ENCODE measurements around the gene PPP2R2B. TPM values are rescaled to one million over a fixed set of nuclear protein-coding genes. Genes with fewer than 3 reads are reported as not detected.

The PPP2R2B gene
- total and polyA plus RNA-seq, 4 donors = 0.15 to 1.2 (median 0.55) TPM

DNA sequence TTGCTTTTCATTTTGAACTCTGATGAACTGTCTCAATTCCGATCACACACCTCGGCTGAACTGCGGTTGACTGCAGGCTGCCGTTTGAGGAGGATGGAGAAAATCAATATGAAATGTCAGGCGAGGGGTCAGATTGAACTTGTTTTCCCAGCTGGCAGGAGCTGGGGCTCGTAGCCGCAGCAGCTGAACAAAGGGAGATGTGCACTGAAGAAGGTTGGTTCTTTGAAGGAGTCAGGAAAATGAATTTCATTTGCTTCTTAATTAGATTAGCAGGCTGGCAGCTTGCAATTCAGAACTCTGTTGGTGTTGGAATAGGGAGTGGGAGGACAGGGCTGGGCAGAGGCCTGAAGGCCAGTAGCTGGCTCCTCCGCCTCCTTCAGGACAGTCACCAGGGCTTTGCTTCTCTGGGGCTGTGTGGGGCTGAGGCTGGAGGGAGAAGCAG lies 245.2 kb downstream of the PPP2R2B start:
- ATAC-seq (ENCODE audit: insufficient read depth, low FRiP score) (no peak), DNase-seq (no peak)
- no peak overlapping the region for H3K9ac ChIP-seq (ENCODE audit: insufficient read depth in 1 of 2, low read length in 2 of 2)
- H3K9me3 ChIP-seq (ENCODE audit: control insufficient read depth in 4 of 4, insufficient read depth in 3 of 4, low read length in 3 of 4) = peaks cover 0 to 9% (median 0%) of the 10 kb centered on the region in 4 donors
- 65 to 76% methylated on average over 8 of the region's 8 CpGs for WGBS, 2 donors
- H3K4me1 ChIP-seq (ENCODE audit: control insufficient read depth in 5 of 5, insufficient read depth in 5 of 5, low read length in 5 of 5) = no peaks in the 10 kb centered on the region
- TF ChIP-seq, protein P1, sequence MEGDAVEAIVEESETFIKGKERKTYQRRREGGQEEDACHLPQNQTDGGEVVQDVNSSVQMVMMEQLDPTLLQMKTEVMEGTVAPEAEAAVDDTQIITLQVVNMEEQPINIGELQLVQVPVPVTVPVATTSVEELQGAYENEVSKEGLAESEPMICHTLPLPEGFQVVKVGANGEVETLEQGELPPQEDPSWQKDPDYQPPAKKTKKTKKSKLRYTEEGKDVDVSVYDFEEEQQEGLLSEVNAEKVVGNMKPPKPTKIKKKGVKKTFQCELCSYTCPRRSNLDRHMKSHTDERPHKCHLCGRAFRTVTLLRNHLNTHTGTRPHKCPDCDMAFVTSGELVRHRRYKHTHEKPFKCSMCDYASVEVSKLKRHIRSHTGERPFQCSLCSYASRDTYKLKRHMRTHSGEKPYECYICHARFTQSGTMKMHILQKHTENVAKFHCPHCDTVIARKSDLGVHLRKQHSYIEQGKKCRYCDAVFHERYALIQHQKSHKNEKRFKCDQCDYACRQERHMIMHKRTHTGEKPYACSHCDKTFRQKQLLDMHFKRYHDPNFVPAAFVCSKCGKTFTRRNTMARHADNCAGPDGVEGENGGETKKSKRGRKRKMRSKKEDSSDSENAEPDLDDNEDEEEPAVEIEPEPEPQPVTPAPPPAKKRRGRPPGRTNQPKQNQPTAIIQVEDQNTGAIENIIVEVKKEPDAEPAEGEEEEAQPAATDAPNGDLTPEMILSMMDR (IDR thresholded peaks at IDR 0.05; ENCODE audit: control extremely low read depth, extremely low read depth) = no peak
- no peak overlapping the region for H3K4me3 ChIP-seq
- H3K27me3 ChIP-seq (ENCODE audit: control insufficient read depth in 3 of 3, insufficient read depth in 3 of 3, low read length in 2 of 3) = no peaks in the 10 kb centered on the region
- H3K36me3 ChIP-seq (ENCODE audit: control insufficient read depth in 4 of 4, insufficient read depth in 4 of 4, low read length in 4 of 4) = no peaks in the 10 kb centered on the region
- H3K27ac ChIP-seq (ENCODE audit: low read depth in 1 of 2, low read length in 1 of 2) = no peak overlapping the region

DNA sequence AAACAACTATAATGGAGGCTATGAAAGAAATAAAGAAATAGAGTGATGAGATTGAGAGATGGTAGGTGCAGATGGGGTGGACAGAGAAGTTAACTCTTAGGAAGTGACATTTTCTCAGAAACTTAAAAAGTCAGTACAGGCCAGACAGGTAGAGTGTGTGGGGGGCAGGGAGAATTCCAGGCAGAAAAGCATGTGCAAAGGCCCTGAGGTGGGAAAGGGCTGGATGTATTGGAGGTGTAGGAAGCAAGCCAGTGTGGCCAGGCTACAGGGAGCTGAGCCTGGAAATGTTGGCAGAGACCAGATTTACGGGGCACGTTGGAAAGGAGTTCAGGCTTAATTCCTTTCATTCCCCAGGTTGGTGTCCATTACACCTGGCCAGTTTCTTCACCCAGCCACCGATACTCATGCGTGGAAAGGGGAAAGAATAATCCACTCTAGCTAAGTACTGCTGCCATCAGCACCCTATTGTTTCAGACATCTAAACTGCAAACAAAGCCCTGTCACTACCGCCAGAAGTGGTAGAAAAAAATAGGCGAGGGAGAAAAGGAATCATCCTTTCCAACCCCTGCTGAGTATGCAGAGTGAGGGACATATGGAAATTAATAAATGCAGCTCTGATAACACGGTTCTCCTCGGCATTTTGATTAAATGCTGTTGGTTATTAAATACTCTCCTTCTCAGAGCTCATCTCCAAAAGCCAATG lies 245.8 kb downstream of the PPP2R2B start:
- Histone ChIP-seq H3K9me3 (ENCODE audit: control insufficient read depth in 4 of 4, insufficient read depth in 3 of 4, low read length in 3 of 4) (peaks cover 0 to 9% (median 0%) of the 10 kb centered on the region in 4 donors), H3K36me3 (ENCODE audit: control insufficient read depth in 4 of 4, insufficient read depth in 4 of 4, low read length in 4 of 4) (no peaks in the 10 kb centered on the region), H3K4me3 (no peak overlapping the region), H3K4me1 (ENCODE audit: control insufficient read depth in 5 of 5, insufficient read depth in 5 of 5, low read length in 5 of 5) (no peaks in the 10 kb centered on the region), H3K27me3 (ENCODE audit: control insufficient read depth in 3 of 3, insufficient read depth in 3 of 3, low read length in 2 of 3) (no peaks in the 10 kb centered on the region), H3K9ac (ENCODE audit: insufficient read depth in 1 of 2, low read length in 2 of 2) (no peak overlapping the region), H3K27ac (ENCODE audit: low read depth in 1 of 2, low read length in 1 of 2) (no peak overlapping the region)
- DNase-seq = no peak
- WGBS, 2 donors = 70 to 82% methylated on average over 8 of the region's 8 CpGs
- TF ChIP-seq, protein P1 (IDR thresholded peaks at IDR 0.05; ENCODE audit: control extremely low read depth, extremely low read depth) = no peak
- no peak for ATAC-seq (ENCODE audit: insufficient read depth, low FRiP score)

DNA sequence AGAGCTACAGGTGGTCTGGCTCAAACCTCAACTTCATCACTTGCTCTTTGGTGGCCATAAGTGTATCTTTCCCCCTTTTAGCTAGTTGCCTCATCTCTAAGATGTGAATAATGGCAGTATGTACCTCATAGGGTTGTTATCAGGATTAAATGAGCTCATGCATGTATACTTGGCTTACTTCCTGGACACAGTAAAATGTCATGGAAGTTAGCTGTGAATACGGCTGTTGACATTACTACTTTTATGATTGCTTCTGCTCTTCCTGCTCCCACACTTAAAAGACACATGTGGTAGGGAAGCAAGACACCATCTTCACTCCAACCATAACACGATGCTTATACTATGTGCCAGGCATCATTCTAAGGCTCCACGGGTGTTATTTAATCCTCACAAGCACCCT lies 248.1 kb downstream of the PPP2R2B start:
- Histone ChIP-seq H3K36me3 (ENCODE audit: control insufficient read depth in 4 of 4, insufficient read depth in 4 of 4, low read length in 4 of 4) (no peaks in the 10 kb centered on the region), H3K27me3 (ENCODE audit: control insufficient read depth in 3 of 3, insufficient read depth in 3 of 3, low read length in 2 of 3) (no peaks in the 10 kb centered on the region), H3K9me3 (ENCODE audit: control insufficient read depth in 4 of 4, insufficient read depth in 3 of 4, low read length in 3 of 4) (peaks cover 0 to 10% (median 0%) of the 10 kb centered on the region in 4 donors), H3K27ac (ENCODE audit: low read depth in 1 of 2, low read length in 1 of 2) (no peak overlapping the region), H3K4me3 (no peak overlapping the region), H3K9ac (ENCODE audit: insufficient read depth in 1 of 2, low read length in 2 of 2) (no peak overlapping the region), H3K4me1 (ENCODE audit: control insufficient read depth in 5 of 5, insufficient read depth in 5 of 5, low read length in 5 of 5) (no peaks in the 10 kb centered on the region)
- 80 to 90% methylated on average over 3 of the region's 3 CpGs for WGBS, 2 donors
- no peak for ATAC-seq (ENCODE audit: insufficient read depth, low FRiP score)
- no peak for DNase-seq
- TF ChIP-seq, protein P1 (IDR thresholded peaks at IDR 0.05; ENCODE audit: control extremely low read depth, extremely low read depth) = no peak

Data from lung (tissue), 12 donors.